ENCODE results near the gene KRTAP5-6.

- TF ChIP-seq ZNF280D (tag by site-specific recombination; IDR thresholded peaks at IDR 0.05) = no peak
- no peak for TF ChIP-seq ZNF677 (tag by site-specific recombination; IDR thresholded peaks at IDR 0.05)
- no peak for TF ChIP-seq CTCF (tag by site-specific recombination; IDR thresholded peaks at IDR 0.05)
- TF ChIP-seq ZNF311 (tag by site-specific recombination; IDR thresholded peaks at IDR 0.05; ENCODE audit: borderline replicate concordance) = no peak
- no peak for TF ChIP-seq ZNF423 (tag by site-specific recombination; IDR thresholded peaks at IDR 0.05)
- TF ChIP-seq ZNF133 (tag by site-specific recombination; IDR thresholded peaks at IDR 0.05) = no peak
- TF ChIP-seq ZBTB7A (tag by site-specific recombination; IDR thresholded peaks at IDR 0.05; ENCODE audit: low read depth) = no peak
- TF ChIP-seq ZNF140 (tag by site-specific recombination; IDR thresholded peaks at IDR 0.05) = no peak
- TF ChIP-seq, protein P1, sequence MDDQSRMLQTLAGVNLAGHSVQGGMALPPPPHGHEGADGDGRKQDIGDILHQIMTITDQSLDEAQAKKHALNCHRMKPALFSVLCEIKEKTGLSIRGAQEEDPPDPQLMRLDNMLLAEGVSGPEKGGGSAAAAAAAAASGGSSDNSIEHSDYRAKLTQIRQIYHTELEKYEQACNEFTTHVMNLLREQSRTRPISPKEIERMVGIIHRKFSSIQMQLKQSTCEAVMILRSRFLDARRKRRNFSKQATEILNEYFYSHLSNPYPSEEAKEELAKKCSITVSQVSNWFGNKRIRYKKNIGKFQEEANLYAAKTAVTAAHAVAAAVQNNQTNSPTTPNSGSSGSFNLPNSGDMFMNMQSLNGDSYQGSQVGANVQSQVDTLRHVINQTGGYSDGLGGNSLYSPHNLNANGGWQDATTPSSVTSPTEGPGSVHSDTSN (CRISPR knock-in tag; IDR thresholded peaks at IDR 0.05) = no peak
- TF ChIP-seq ZBTB11 (tag by site-specific recombination; conservative IDR thresholded peaks at IDR 0.05; ENCODE audit: low read depth) = no peak
- TF ChIP-seq, protein P2, sequence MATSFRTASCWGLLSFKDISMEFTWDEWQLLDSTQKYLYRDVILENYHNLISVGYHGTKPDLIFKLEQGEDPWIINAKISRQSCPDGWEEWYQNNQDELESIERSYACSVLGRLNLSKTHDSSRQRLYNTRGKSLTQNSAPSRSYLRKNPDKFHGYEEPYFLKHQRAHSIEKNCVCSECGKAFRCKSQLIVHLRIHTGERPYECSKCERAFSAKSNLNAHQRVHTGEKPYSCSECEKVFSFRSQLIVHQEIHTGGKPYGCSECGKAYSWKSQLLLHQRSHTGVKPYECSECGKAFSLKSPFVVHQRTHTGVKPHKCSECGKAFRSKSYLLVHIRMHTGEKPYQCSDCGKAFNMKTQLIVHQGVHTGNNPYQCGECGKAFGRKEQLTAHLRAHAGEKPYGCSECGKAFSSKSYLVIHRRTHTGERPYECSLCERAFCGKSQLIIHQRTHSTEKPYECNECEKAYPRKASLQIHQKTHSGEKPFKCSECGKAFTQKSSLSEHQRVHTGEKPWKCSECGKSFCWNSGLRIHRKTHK (tag by site-specific recombination; IDR thresholded peaks at IDR 0.05) = no peak
- TF ChIP-seq ZNF184 (tag by site-specific recombination; IDR thresholded peaks at IDR 0.05) = no peak
- no peak for TF ChIP-seq ZNF211 (tag by site-specific recombination; IDR thresholded peaks at IDR 0.05; ENCODE audit: low read depth)
- no peak for TF ChIP-seq PRDM10 (tag by site-specific recombination; IDR thresholded peaks at IDR 0.05)
Observed at GRCh38 chr11:1650918-1651262, 46.1 kb upstream of the KRTAP5-6 start.
